Inflammatory macrophage treated with lipopolysaccharide for 1 hour (primary cell): ENCODE data around the gene C20orf204.

ENCODE experiments used
- DNase-seq, 2 donors: peaks; one replicate each; pipeline ENCODE4 v3.0.0-alpha.2; 2020 to 2022

C20orf204 gene

DNA sequence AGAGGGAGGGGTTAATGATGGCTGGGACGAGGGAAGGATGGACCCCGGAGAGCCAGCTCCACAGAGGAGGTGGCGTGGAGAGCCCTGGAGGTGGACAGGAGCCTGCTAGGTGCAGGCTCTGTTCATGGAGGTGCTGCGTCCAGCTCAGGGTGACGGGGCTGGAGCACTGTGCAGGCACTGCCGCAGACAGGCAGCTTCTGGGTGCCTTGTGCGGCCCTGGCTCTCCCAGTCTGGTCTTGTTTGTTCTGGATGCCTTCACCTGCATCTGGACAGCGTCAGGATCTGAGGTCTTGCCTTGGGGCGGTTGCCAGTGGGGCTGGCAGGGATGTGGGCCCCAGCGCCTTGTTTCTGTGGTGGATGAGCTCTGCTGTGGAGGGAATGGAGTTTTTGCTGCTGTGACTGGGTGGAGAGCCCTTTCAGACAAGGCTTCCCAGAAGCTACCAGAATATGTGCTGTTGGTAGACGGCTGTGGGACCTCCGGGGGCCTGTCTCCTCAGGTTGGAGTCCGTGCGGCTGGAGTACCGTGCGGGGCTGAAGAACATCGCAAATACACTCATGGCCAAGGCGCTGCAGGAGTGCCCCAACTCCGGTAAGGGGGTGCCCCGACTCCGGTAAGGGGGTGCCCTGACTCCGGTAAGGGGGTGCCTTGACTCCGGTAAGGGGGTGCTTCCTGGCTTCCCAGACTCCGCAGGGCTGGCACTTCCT, 7.8 kb upstream of the C20orf204 start:
- no peak for DNase-seq

- DNase-seq = no peak
These were observed 6.5 kb upstream of the C20orf204 start for GRCh38 chr20:64029293-64030117.

DNA sequence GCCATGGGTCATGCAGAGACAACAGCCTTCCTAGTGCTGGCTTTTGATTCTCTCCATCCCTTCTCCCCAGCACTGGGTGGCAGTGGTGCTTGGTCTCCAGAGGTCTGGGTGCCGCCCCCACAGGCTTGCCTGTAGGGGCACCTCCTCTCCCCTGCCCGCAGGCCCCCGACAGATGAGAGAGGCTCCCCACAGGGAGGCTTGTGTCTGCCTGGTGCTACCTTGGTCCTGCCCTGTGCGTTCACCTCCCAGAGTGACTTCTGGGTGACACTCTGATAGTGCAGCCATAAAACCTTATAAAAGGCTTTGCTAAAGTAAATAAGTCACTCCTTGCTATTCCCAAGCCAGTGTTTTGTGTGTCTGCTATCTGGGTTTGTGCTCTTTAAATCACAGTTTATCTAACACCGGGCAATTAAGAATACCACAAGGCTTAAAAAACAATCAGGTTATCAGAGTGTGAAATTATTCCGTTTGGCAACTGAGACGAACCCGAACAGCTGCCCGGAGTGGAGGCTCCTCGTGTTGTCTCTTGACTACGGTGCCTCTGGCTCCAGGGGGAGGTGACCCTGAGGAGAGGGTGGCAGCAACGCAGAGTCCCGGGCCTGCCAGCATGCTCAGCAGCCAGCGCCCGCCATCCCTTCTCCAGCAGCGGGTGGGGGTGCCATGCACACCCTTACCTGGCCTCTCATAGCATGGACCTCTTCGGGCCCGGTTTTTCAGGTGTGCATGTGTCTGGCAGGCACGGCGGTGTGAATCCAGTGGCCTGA, 5.4 kb upstream of the C20orf204 start:
- no peak for DNase-seq

- DNase-seq = no peak
These were observed 4.1 kb upstream of the C20orf204 start for GRCh38 chr20:64031822-64032314.

DNA sequence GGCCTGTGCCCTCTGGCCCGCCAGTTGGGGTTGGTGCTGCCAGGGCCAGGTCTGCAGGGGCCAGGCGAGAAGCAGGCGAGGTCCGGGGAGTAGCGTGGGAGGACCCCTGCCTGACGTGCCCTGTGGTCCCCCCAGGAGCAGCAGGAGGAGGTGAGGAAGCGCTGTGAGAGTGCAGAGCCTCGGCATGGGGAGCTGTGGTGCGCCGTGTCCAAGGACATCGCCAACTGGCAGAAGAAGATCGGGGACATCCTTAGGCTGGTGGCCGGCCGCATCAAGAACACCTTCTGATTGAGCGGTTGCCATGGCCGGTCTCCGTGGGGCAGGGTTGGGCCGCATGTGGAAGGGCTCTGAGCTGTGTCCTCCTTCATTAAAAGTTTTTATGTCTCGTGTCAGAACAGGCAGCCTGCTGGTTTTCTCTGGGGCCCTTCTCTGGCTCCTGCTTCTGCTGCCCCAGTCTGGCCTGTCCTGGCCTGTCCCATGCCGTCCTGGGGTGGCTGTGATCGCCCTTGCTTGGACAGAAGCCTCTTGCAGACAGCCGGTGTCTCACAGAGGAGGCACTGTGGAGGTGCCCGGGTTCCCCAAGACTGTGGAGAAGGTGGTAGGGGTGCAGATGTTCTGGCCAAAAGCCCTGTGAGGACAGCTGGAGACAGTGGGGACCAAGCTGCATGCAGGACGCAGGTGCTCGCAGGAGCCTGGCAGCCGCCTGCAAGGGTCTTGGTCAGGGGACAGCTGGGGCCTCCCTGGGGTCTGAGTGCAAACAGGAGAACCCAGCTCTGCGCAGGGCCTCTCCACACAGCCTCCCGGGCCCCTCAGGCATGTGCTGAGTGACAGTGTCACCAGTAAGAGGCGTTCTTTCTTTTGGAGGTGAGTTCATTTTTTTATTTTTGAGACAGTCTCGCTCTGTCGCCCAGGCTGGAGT, 3.0 kb upstream of the C20orf204 start:
- no peak for DNase-seq

DNA sequence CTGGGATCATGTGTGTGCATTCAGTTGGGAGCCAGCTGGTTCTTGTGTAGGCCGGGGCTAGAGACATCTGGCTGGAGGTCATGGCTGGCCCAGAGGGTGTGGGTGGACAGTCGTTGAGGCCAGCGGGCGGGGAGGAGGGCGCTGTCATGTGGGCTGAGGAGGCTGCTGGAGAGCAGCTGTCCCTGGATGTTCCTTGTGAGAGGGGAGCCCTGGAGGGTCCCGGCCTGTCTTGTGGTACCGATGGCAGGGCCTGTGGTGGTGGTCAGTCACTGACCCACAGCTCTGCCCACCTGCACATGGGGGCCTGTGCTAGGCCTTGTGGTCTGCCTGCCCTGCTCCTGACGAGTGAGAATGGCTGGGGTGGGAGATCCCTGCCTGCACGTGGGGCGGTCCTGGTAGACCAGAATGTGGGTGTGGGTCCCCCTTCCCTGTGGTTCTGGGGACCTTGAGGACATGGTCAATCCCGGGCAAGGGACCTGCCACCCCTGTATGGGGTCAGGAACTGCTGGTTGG, 1.9 kb upstream of the C20orf204 start:
- no peak for DNase-seq

DNA sequence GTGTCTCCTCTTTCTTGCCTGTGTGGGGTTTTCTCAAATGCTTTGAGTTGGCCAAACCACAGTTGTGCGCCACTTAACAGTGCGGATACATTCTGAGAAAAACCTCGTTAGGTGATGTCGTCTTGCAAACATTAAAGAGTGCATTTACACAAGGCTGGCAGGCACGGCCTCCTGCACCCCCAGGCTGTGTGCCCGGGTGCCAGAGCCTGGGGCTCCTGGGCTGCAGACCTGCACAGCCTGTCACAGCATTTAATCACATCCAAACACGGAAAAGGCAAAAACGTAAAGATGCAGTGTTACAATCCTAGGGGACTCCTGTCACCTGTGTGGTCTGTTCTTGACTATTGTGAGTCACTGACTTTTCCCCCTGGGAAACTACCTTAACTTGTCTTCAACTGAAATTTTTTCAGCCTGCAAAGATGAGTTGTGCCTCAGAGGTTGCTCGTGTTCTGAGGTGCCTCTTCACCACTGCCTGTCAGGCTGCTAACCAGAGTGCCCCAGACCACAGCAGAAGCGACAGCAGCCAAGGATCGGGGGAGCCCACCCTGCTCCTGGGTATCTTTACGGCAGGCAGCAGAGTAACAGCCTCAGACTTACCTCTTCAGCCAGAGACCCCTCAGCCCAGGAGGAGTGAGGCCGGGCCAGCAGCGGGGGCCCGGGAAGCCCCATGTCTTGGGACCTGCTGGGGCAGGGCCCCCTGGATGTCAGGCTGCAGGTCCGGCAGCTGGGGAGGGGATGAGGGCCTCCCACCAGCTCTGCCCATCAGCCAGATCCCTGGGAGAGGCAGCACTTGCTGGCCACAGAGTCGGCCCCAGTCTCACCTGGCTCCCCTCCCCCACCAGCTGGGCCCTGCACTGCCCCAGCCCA, 683 bp upstream of the C20orf204 start:
- no peak for DNase-seq

DNA sequence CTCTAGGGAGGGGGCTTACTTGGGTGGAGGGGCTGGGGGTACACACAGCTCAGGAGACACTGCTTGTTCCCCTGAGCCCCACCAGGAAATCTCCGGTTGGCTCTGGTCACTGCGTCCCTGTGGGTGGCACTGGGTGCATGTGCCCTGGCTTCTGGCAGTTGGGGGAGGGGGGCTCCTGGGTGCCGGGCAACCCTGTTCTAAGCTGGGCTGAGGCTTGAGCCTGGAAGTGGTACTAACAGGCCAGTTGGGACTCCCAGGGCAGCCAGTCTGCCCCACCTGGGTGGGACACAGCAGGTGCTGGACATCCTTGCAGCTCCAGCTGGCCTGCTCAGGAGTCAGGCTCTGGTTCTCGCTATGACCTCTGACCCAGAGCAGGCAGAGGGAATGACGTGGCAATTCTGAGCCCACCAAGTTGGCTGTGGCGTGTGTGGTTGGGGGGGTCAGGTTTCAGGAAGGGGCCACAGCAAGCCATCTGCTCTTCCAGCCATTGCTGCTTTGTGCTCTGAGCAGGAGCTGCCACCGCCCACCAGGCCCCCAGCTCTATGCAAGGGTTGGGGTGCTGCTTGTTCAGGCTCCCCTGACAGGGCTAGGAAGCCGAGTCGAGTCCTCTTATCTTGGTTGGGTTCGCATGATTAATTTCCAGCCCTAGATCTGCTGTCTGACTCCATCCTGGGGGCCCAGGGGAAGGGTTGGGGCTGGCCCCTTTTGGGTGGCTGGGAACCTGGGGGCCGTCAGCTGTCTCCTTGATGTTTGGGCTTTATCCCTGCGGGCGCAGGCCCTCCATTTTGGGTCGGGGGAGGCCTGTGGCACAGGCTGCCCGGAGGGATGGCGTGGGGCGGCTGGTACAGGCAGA, 590 bp downstream of the C20orf204 start:
- no peak for DNase-seq

DNA sequence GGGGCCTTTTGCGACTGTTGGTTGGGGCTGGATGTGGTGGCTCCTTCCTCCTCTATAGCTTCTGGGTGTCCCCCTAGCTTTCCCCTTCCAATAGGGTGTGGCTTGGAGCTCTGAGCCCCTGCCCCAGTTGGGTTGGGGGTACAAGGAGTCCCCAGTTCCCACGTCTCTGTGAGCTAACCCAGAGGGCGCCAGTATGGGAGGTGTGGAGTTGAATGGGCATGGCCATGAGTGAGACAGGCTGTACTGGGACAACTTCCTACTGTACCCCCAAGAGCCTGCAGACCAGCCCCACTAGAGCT, 1.2 kb downstream of the C20orf204 start:
- DNase-seq = no peak

DNA sequence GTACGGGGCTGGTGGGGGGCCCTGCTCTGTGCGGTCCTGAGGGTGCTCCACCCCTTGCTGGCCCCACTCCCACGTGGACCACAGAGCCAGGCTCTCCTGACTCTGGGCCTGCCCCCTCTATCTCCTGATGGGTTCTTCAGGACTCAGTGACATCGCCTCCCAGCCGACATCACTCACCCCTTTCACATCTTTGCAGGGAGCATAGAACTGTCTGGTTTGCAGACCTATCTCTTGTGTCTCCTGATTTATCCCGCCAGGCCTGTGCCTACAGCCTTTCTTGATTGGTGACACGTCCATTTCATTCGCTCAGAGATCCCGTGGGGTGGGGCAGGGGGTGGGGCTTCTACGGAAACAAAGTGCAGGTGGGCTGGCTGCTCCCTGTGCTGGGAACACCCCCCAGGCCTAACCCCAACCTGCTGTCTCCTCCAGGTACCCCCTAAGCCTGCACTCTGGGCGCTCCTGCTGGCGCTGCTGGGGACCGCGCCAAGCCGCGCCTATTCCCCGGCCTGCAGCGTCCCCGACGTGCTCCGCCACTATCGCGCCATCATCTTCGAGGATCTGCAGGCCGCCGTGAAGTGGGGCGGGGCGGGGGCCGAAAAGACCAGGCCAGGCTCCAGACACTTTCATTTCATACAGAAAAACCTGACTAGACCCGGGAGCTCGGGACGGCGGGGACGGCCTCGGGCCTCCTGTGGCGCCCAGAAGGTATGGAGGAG, 1.7 kb downstream of the C20orf204 start:
- DNase-seq = no peak

- no peak for DNase-seq
These were observed 2.2 kb downstream of the C20orf204 start for GRCh38 chr20:64038224-64038564.

DNA sequence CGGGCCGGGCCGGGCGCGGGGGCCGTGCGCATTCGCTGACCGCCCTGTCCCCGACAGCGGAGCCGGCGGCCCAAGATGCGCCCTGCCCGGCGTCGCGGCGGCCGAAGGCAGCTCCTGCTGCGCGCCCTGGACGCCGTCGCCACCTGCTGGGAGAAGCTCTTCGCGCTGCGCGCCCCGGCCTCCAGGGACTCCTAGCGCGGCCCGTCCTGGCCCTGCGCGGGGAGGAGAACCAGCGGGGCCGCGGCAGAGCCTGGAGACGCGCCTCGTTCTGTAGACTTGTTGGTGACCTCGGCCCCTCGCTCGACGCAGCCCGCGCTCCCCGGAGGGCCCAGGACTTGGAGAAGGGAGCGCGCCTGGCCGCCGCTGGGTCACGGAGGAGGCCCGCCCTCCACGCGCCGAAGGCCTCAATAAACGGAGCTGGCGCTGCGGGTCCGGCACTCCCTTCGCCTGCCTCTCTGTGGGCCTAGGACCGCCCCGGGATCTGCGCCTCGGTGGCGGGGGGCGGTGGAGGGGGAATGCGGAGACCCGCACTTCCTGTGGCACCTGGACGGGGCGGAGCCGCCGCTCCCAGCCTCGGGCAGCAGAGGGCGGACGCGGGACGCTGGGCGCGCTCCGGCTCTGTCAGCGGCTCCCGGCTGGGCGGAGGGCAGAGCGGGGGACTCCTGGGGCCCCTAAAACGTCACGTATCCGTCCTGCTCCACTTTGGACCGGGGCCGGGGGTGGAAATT, 2.7 kb downstream of the C20orf204 start:
- peak; percentile 43 to 56 for DNase-seq

DNA sequence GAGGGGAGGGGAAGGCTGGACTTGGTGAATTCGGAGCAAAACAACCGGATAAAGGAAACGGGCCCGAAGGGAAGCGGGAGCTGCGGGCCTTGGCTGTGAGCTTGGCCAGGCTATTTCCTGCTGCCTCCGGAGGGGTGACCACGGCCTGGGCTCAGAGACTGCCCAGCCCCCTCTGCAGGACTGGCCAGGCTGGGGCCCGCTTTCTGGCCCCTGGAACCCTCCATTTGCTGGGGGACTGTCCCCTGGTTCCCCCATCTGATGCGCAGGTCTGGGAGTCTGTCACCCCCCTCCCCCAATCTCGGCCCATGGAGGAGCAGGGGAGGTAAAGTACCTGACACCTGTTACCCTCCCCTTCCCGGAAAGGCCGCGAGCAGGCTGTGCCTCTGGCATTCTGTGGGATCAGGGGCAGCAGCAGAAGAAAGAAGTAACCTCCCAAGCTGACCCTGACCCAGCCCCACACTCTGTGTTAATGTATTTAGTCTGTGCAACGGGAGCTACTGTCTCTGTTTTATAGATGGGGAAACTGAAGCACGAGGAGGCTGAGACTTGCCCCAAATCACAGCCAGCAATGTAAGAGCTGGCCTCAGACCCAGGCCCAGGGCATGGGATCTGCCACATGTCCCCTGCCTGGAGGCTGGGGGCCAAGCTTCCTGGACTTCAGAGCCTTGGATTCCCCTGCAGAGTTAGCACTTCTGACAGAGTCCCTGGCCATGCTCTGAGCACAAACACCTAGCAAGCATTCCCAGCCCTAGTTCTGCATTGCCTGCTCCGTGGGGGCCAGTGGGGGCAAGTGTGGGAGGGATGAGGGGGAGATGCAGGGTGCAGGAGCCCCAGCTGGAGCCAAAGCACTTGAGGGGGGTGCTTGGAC, 3.5 kb downstream of the C20orf204 start:
- no peak for DNase-seq

DNA sequence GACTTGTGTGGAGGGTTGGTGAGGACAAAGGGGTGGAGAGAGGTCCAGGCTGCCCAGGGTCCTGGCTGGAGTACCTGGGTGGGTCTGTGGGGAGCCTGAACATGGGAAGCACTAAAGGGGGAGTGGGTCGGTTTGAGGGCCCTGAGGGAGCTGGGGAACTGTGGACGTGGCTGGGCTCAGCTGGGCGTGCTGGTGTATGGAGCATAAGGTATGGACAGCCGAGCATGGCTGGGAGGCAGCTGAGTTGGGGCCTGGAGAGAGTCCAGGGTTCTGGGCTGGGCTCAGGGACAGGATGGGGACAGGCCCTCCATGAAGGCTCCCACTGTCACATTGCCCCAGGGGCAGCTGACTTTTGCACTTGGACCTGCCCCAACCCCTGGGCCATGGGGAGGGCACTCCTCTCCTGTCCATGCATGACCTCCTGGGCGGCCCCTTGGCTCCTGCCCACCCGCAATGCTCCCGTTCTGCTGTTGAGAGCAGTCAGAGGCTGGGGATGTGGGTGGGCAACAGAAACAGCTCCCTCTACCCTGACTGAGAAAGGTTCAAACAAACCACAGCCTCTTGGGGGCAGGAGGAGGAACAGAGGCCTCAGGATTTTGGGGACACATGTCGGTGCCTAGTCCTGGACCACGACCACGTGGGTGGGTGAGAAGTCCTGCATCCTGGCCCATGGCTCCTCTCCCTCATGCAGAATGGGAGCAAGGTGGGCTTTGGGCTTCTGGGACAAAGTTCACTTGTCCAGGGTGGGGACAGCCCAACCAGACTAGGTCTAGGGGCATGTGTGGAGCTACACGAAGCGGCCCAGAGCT, 4.5 kb downstream of the C20orf204 start:
- DNase-seq = no peak

DNA sequence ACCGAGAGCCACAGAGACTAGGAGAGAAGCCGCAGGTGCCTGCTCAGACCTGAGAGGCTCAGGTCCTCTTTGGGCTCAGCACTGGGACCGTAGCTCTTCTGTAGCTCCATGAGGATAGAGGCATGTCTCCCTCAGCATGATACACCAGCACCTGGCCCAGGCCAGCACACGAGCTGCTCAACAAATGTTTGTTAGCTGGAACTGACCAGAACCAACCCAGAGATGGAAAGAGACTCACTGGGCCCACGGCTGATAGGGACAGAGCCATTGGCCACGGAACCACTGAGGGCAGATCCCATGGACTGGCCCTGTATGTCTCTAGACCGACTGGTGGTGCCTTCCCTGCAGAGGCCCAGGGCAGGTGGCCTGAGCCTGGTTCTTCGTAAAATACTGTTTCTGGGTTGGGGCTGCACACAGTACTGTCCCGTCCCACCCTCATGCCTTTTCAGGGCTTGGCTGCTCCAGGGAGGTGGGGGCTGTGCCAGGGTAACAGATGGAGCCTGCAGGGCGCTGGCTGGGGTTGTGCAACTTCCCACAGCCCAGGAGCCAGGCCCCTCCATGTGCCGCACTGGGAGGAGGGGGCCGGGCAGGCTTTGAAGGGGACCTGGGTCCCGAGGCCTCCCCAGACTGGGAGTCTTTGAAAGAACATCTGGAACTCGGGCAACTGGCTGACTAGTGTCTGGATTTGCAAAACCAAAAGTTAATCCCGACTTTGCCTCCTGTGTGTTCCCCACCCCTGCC, 5.2 kb downstream of the C20orf204 start:
- no peak for DNase-seq

DNA sequence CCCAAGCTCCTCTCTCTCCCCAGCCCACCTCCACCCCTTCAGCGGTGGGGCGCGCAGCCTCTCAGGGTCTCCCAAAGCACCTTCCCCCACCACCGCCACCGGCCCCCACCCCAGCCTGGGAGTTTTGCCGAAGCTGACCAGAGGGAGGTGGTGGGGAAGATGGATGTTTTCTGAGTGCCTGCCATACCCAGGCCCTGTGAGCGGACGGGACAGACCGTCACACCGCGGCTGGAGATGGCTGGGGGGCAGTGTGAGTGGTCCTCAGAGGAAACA, 5.7 kb downstream of the C20orf204 start:
- DNase-seq = no peak
